GM23338 (cell line): ENCODE data around the gene LHX4.

Source experiments
- CREB1 ChIP-seq: fragments of 250-450 bp; sonication (Bioruptor Pico); IDR thresholded peaks from 2 replicates; pipeline ENCODE4 v1.5.0; 2020; ENCODE audit warnings: low read depth, mild to moderate bottlenecking, moderate library complexity
- EZH2 ChIP-seq: fragments of 200-600 bp; sonication (generic); IDR thresholded peaks from one replicate; pipeline ENCODE4 v1.8.0; 2017; ENCODE audit warnings: antibody characterized with exemption, mild to moderate bottlenecking, low read depth; ENCODE audit not compliant: unreplicated experiment
- EZH2phosphoT487 ChIP-seq: fragments of 200-600 bp; sonication (generic); IDR thresholded peaks from one replicate; pipeline ENCODE4 v1.8.1; 2018; ENCODE audit warnings: antibody characterized with exemption; ENCODE audit not compliant: unreplicated experiment
- JUNB ChIP-seq: IDR thresholded peaks from one replicate; pipeline ENCODE4 v1.6.1; 2016; ENCODE audit warnings: antibody characterized with exemption; ENCODE audit not compliant: unreplicated experiment
- POLR2AphosphoS5 ChIP-seq: IDR thresholded peaks from 2 replicates; pipeline ENCODE4 v1.6.1; 2016; ENCODE audit warnings: antibody characterized with exemption, low read depth
- TF ChIP-seq, protein P1 (sequence below), 2 experiments: fragments of 200-600 bp in 1 of 2; sonication (generic) in 1 of 2; conservative IDR thresholded peaks; 2 replicates each; pipeline versions ENCODE4 v1.5.1 to v1.6.1; 2016 to 2017; ENCODE audit warnings: antibody characterized with exemption in 2 of 2, low read depth in 2 of 2, mild to moderate bottlenecking in 2 of 2, moderate library complexity in 1 of 2
- TF ChIP-seq, protein P2 (sequence below): IDR thresholded peaks from one replicate; pipeline ENCODE4 v1.6.1; 2018; ENCODE audit warnings: antibody characterized with exemption; ENCODE audit not compliant: unreplicated experiment
- TF ChIP-seq, protein P3 (sequence below): IDR thresholded peaks from 2 replicates; pipeline ENCODE4 v1.6.1; 2016; ENCODE audit warnings: antibody characterized with exemption

DNA sequence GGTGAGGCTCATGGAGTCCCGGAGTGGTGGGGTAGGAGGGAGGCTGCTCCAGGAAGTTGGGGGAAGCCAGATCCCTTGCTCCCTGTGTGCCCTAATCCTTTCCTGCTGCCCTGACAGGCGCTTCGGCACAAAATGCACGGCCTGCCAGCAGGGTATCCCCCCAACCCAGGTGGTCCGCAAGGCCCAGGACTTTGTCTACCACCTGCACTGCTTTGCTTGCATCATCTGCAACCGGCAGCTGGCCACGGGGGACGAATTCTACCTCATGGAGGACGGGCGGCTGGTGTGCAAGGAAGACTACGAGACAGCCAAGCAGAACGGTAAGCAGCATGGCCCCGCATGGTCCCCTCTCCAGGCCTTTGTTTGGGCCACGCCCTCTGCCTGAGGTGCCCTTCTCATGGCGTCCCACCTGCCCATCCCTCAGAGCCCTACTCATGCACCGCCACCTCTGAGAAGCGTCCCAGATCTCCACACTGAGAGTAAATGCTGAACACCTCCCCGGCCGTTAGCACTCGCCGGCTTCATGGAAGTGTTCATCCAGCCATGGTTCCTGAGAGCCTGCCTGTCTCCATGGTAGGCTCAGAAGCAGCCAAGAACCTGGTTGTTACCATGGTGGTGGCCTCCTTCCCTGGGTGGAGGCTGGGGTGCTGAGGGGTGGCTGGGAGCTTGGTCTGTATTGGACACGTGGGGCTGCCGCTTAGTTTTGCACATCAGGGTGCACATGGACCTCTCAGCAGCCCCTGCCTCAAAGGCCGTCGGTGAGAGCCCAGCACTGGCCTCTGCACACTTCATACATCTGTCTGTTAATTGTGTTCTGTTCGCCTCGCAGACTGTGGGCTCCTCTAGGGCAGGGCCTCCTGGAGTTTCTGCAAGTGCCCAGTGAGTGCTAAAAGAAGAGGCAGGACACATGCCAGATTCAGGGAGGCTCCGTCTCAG lies 36.5 kb downstream of the LHX4 start:
- TF ChIP-seq, protein P1, sequence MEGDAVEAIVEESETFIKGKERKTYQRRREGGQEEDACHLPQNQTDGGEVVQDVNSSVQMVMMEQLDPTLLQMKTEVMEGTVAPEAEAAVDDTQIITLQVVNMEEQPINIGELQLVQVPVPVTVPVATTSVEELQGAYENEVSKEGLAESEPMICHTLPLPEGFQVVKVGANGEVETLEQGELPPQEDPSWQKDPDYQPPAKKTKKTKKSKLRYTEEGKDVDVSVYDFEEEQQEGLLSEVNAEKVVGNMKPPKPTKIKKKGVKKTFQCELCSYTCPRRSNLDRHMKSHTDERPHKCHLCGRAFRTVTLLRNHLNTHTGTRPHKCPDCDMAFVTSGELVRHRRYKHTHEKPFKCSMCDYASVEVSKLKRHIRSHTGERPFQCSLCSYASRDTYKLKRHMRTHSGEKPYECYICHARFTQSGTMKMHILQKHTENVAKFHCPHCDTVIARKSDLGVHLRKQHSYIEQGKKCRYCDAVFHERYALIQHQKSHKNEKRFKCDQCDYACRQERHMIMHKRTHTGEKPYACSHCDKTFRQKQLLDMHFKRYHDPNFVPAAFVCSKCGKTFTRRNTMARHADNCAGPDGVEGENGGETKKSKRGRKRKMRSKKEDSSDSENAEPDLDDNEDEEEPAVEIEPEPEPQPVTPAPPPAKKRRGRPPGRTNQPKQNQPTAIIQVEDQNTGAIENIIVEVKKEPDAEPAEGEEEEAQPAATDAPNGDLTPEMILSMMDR (conservative IDR thresholded peaks at IDR 0.05; ENCODE audit: low read depth in 2 of 2): no peak
- TF ChIP-seq POLR2AphosphoS5 (no peak), EZH2 (no peak), JUNB (no peak), EZH2phosphoT487 (no peak), CREB1 (CRISPR knock-in tag) (no peak)
- TF ChIP-seq, protein P2, sequence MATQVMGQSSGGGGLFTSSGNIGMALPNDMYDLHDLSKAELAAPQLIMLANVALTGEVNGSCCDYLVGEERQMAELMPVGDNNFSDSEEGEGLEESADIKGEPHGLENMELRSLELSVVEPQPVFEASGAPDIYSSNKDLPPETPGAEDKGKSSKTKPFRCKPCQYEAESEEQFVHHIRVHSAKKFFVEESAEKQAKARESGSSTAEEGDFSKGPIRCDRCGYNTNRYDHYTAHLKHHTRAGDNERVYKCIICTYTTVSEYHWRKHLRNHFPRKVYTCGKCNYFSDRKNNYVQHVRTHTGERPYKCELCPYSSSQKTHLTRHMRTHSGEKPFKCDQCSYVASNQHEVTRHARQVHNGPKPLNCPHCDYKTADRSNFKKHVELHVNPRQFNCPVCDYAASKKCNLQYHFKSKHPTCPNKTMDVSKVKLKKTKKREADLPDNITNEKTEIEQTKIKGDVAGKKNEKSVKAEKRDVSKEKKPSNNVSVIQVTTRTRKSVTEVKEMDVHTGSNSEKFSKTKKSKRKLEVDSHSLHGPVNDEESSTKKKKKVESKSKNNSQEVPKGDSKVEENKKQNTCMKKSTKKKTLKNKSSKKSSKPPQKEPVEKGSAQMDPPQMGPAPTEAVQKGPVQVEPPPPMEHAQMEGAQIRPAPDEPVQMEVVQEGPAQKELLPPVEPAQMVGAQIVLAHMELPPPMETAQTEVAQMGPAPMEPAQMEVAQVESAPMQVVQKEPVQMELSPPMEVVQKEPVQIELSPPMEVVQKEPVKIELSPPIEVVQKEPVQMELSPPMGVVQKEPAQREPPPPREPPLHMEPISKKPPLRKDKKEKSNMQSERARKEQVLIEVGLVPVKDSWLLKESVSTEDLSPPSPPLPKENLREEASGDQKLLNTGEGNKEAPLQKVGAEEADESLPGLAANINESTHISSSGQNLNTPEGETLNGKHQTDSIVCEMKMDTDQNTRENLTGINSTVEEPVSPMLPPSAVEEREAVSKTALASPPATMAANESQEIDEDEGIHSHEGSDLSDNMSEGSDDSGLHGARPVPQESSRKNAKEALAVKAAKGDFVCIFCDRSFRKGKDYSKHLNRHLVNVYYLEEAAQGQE: no peak
- TF ChIP-seq, protein P3, sequence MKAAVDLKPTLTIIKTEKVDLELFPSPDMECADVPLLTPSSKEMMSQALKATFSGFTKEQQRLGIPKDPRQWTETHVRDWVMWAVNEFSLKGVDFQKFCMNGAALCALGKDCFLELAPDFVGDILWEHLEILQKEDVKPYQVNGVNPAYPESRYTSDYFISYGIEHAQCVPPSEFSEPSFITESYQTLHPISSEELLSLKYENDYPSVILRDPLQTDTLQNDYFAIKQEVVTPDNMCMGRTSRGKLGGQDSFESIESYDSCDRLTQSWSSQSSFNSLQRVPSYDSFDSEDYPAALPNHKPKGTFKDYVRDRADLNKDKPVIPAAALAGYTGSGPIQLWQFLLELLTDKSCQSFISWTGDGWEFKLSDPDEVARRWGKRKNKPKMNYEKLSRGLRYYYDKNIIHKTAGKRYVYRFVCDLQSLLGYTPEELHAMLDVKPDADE: no peak
